Hepatocyte (in vitro differentiated cells): ENCODE results near the gene NCOR2. TPM values are rescaled to one million over a fixed set of nuclear protein-coding genes. Genes with fewer than 3 reads are reported as not detected.

ENCODE experiments used
- DNase-seq: peaks from one replicate; pipeline ENCODE4 v3.0.0-alpha.2; 2016; ENCODE audit warnings: low spot score
- H2AFZ ChIP-seq: fragments of 200-600 bp; sonication (generic); 2 replicates; pipeline ENCODE4 v1.6.0; 2016; ENCODE audit warnings: antibody characterized with exemption, mild to moderate bottlenecking
- H3K27ac ChIP-seq: fragments of 200-600 bp; sonication (generic); 2 replicates; pipeline ENCODE4 v1.5.1; 2016; ENCODE audit warnings: mild to moderate bottlenecking
- H3K27me3 ChIP-seq: fragments of 200-600 bp; sonication (generic); 2 replicates; pipeline ENCODE4 v1.6.1; 2016
- H3K36me3 ChIP-seq: fragments of 200-600 bp; sonication (generic); replicated peaks from 2 replicates; pipeline ENCODE4 v1.5.1; 2016; ENCODE audit warnings: low read depth; ENCODE audit not compliant: insufficient read depth
- H3K4me1 ChIP-seq: fragments of 200-600 bp; sonication (generic); 2 replicates; pipeline ENCODE4 v1.5.1; 2016; ENCODE audit warnings: mild to moderate bottlenecking, moderate library complexity; ENCODE audit not compliant: insufficient read depth
- H3K4me2 ChIP-seq: fragments of 200-600 bp; sonication (generic); 2 replicates; pipeline ENCODE4 v1.6.0; 2016
- H3K4me3 ChIP-seq: fragments of 200-600 bp; sonication (generic); 2 replicates; pipeline ENCODE4 v1.5.1; 2016; ENCODE audit warnings: mild to moderate bottlenecking
- H3K79me2 ChIP-seq: fragments of 200-600 bp; sonication (generic); 2 replicates; pipeline ENCODE4 v1.6.0; 2017; ENCODE audit warnings: mild to moderate bottlenecking
- H3K9me2 ChIP-seq: fragments of 200-600 bp; sonication (generic); replicated peaks from 2 replicates; pipeline ENCODE4 v1.6.0; 2017; ENCODE audit warnings: mild to moderate bottlenecking; ENCODE audit not compliant: insufficient read depth
- H3K9me3 ChIP-seq: fragments of 200-600 bp; sonication (generic); 2 replicates; pipeline ENCODE4 v1.5.1; 2016; ENCODE audit warnings: low read depth, mild to moderate bottlenecking
- H4K20me1 ChIP-seq: fragments of 200-600 bp; sonication (generic); 2 replicates; pipeline ENCODE4 v1.6.0; 2016; ENCODE audit warnings: mild to moderate bottlenecking; ENCODE audit not compliant: insufficient read depth, poor library complexity, severe bottlenecking
- CTCF ChIP-seq: fragments of 200-600 bp; sonication (generic); IDR thresholded peaks from 2 replicates; pipeline ENCODE4 v1.5.1; 2016; ENCODE audit warnings: antibody characterized with exemption, mild to moderate bottlenecking; ENCODE audit not compliant: poor library complexity
- EZH2 ChIP-seq: fragments of 200-600 bp; sonication (generic); IDR thresholded peaks from 2 replicates; pipeline ENCODE4 v1.6.1; 2016; ENCODE audit warnings: antibody characterized with exemption, mild to moderate bottlenecking, borderline replicate concordance
- EZH2phosphoT487 ChIP-seq: fragments of 200-600 bp; sonication (generic); IDR thresholded peaks from one replicate; pipeline ENCODE4 v1.6.1; 2018; ENCODE audit warnings: antibody characterized with exemption, mild to moderate bottlenecking, low read depth, moderate library complexity; ENCODE audit not compliant: unreplicated experiment, severe bottlenecking
- WGBS: methylation state at CpG from one replicate; pipeline ENCODE4 v1.1.6; 2016; ENCODE audit warnings: low lambda C conversion rate; ENCODE audit errors: missing lambda C conversion rate; 5-methylcytosine and 5-hydroxymethylcytosine counted together
- polyA plus RNA-seq: library from polyadenylated mRNA; unstranded; fragments of >200 nt; fragmentation: Nextera tagmentation; extraction: Ambion mirVana; gene quantifications from 2 replicates; pipeline ENCODE4 v1.2.1, GENCODE V29; 2016
- total RNA-seq: library from RNA; depleted of rRNA; stranded (reverse); fragments of >200 nt; gene quantifications from 2 replicates; pipeline ENCODE4 v1.2.3, GENCODE V29; 2014

The NCOR2 gene
- total and polyA plus RNA-seq, 2 experiments from 2014 or later = 40.3 to 121 TPM

- TF ChIP-seq CTCF = no peak
- no peak for TF ChIP-seq EZH2
- no peak for TF ChIP-seq EZH2phosphoT487
- Histone ChIP-seq H3K9me3 (no peaks in the 10 kb centered on the region), H3K4me2 (no peak overlapping the region), H3K9me2 (no peaks in the 10 kb centered on the region), H3K4me1 (peaks cover 8% of the 10 kb centered on the region), H3K4me3 (no peak overlapping the region), H3K36me3 (no peaks in the 10 kb centered on the region), H2AFZ (no peak overlapping the region), H3K27me3 (no peaks in the 10 kb centered on the region), H3K79me2 (peaks cover 100% of the 10 kb centered on the region), H3K27ac (no peak overlapping the region), H4K20me1 (peaks cover 100% of the 10 kb centered on the region)
- DNase-seq = no peak
- WGBS = 97% methylated on average over 8 of the region's 8 CpGs
These were observed 9.1 kb downstream of the NCOR2 start for GRCh38 chr12:124558313-124558712.

- Histone ChIP-seq H3K36me3 (no peaks in the 10 kb centered on the region), H2AFZ (no peak overlapping the region), H3K4me3 (no peak overlapping the region), H3K9me3 (no peaks in the 10 kb centered on the region), H3K79me2 (peaks cover 100% of the 10 kb centered on the region), H3K4me1 (peaks cover 8% of the 10 kb centered on the region), H3K27me3 (no peaks in the 10 kb centered on the region), H3K4me2 (no peak overlapping the region), H3K27ac (no peak overlapping the region), H4K20me1 (peaks cover 100% of the 10 kb centered on the region), H3K9me2 (no peaks in the 10 kb centered on the region)
- 78% methylated on average over 14 of the region's 15 CpGs for WGBS
- DNase-seq = no peak
- TF ChIP-seq EZH2 (no peak), EZH2phosphoT487 (no peak)
These were observed 9.7 kb downstream of the NCOR2 start for GRCh38 chr12:124557518-124558223.

- H3K4me2 ChIP-seq = no peak overlapping the region
- H3K9me3 ChIP-seq = no peaks in the 10 kb centered on the region
- no peak for DNase-seq
- H3K4me1 ChIP-seq = peaks cover 13% of the 10 kb centered on the region
- peaks cover 100% of the 10 kb centered on the region for H4K20me1 ChIP-seq
- TF ChIP-seq CTCF (no peak), EZH2phosphoT487 (no peak), EZH2 (no peak)
- H3K9me2 ChIP-seq = no peaks in the 10 kb centered on the region
- no peaks in the 10 kb centered on the region for H3K36me3 ChIP-seq
- no peak overlapping the region for H2AFZ ChIP-seq
- no peaks in the 10 kb centered on the region for H3K27me3 ChIP-seq
- 77% methylated on average over 22 of the region's 22 CpGs for WGBS
- H3K4me3 ChIP-seq = no peak overlapping the region
- H3K79me2 ChIP-seq = peaks cover 100% of the 10 kb centered on the region
- no peak overlapping the region for H3K27ac ChIP-seq
These were observed 10.4 kb downstream of the NCOR2 start for GRCh38 chr12:124556896-124557501.

- no peak for DNase-seq
- Histone ChIP-seq H3K79me2 (peaks cover 100% of the 10 kb centered on the region), H3K27ac (no peak overlapping the region), H3K4me2 (no peak overlapping the region), H3K9me3 (no peaks in the 10 kb centered on the region), H3K4me3 (no peak overlapping the region), H3K4me1 (peaks cover 21% of the 10 kb centered on the region), H3K36me3 (no peaks in the 10 kb centered on the region), H3K27me3 (no peaks in the 10 kb centered on the region), H3K9me2 (no peaks in the 10 kb centered on the region), H2AFZ (no peak overlapping the region), H4K20me1 (peaks cover 100% of the 10 kb centered on the region)
- WGBS = 96% methylated on average over 9 of the region's 9 CpGs
- TF ChIP-seq EZH2phosphoT487 (no peak), CTCF (no peak), EZH2 (no peak)
These were observed 11.3 kb downstream of the NCOR2 start for GRCh38 chr12:124556074-124556466.
